ENCODE data around the gene MGAT5. TPM values are rescaled to one million over a fixed set of nuclear protein-coding genes. Genes with fewer than 3 reads are reported as not detected.
"Not testable (repeated sequence)": the region's sequence is repeated elsewhere in the genome, so short reads cannot be mapped to it uniquely, and the experiment has no call there.

MGAT5 gene
- total RNA-seq, 3 donors from 2014 or later (not counting 1 experiment from before 2014, with no cell fraction given) = 39.7 to 58.2 (median 57.0) TPM

DNA sequence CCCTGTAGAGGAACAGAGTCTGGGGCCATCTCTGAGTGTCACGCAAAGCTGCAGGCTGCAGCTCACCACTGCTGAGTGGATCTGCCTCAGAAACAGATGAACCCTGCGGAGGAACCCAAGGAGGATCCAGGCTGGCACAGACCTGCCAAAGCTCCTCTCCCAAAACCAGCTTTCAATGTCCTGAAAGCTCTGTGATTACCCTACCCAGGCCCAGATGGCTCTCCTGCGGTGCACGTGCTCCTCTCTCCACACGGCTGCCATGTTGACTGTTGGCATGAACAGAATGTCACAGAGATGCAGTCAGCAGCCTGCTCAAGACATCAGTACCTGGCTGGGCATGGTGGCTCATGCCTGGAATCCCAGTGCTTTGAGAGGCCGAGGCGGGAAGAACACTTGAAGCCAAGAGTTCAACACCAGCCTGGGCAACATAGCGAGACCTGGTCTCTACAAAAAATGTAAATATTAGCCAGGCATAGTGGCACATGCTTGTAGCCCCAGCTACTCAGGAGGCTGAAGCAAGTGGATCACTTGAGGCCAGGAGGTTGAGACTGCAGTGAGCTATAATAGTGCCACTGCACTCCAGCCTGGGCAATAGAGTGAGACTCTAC, 216.8 kb downstream of the MGAT5 start:
- 93% methylated on average over 8 of the region's 8 CpGs for WGBS (ENCODE audit: insufficient coverage)
- no peak for ATAC-seq
- intact Hi-C loops (cut with micrococcal nuclease) = no loop called here
- Mint-ChIP-seq H3K36me3 (no peaks in the 10 kb centered on the region), H3K4me3 (no peak overlapping the region), H3K9me3 (no peaks in the 10 kb centered on the region), H3K27me3 (ENCODE audit: low read depth in 2 of 2) (peaks cover 3 to 8% of the 10 kb centered on the region in 2 donors), H3K27ac (no peak overlapping the region), H3K4me1 (no peaks in the 10 kb centered on the region)
- no peaks in the 10 kb centered on the region for H3K4me1 ChIP-seq (ENCODE audit: control insufficient read depth, insufficient read depth, low read length)
- TF ChIP-seq, protein P1, sequence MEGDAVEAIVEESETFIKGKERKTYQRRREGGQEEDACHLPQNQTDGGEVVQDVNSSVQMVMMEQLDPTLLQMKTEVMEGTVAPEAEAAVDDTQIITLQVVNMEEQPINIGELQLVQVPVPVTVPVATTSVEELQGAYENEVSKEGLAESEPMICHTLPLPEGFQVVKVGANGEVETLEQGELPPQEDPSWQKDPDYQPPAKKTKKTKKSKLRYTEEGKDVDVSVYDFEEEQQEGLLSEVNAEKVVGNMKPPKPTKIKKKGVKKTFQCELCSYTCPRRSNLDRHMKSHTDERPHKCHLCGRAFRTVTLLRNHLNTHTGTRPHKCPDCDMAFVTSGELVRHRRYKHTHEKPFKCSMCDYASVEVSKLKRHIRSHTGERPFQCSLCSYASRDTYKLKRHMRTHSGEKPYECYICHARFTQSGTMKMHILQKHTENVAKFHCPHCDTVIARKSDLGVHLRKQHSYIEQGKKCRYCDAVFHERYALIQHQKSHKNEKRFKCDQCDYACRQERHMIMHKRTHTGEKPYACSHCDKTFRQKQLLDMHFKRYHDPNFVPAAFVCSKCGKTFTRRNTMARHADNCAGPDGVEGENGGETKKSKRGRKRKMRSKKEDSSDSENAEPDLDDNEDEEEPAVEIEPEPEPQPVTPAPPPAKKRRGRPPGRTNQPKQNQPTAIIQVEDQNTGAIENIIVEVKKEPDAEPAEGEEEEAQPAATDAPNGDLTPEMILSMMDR (IDR thresholded peaks at IDR 0.05) = no peak
- H3K27ac ChIP-seq (ENCODE audit: low read length) = no peak overlapping the region
- no peaks in the 10 kb centered on the region for H3K9me3 ChIP-seq (ENCODE audit: control insufficient read depth, insufficient read depth, low read length)
- no peaks in the 10 kb centered on the region for H3K27me3 ChIP-seq (ENCODE audit: control insufficient read depth, insufficient read depth, low read length)
- no peaks in the 10 kb centered on the region for H3K36me3 ChIP-seq (ENCODE audit: control insufficient read depth, insufficient read depth, low read length)
- H3K4me3 ChIP-seq (ENCODE audit: low read length) = no peak overlapping the region
- DNase-seq = no peak

DNA sequence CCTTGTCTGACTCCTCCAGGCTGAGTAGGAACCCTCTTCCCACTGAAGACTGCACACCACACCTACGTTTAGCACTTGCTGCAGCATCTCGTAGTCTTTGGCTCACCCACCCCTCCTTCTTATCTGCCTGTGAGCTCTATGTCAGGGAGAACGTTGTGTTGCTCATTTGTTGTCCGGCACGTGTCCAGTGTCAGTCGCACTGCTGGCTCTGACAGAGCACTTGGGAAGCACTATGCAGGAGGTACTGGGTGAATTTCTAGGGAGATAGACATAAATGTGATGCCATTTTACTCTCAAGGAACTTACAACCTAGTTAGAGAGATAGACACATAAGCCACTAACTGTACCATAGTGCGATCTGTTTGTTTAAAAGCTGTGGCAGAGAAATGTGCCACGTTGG, 223.1 kb downstream of the MGAT5 start:
- H3K36me3 Mint-ChIP-seq; DNase-seq; H3K27me3 Mint-ChIP-seq (ENCODE audit: low read depth in 2 of 2); H3K4me3 Mint-ChIP-seq; H3K36me3 ChIP-seq (ENCODE audit: control insufficient read depth, insufficient read depth, low read length); H3K27ac ChIP-seq (ENCODE audit: low read length); H3K27ac Mint-ChIP-seq; H3K4me1 ChIP-seq (ENCODE audit: control insufficient read depth, insufficient read depth, low read length); H3K9me3 Mint-ChIP-seq; H3K27me3 ChIP-seq (ENCODE audit: control insufficient read depth, insufficient read depth, low read length); H3K4me1 Mint-ChIP-seq; ATAC-seq; intact Hi-C loops (cut with micrococcal nuclease); H3K4me3 ChIP-seq (ENCODE audit: low read length); H3K9me3 ChIP-seq (ENCODE audit: control insufficient read depth, insufficient read depth, low read length): not testable (repeated sequence)
- WGBS (ENCODE audit: insufficient coverage) = 88% methylated on average over 8 of the region's 8 CpGs

DNA sequence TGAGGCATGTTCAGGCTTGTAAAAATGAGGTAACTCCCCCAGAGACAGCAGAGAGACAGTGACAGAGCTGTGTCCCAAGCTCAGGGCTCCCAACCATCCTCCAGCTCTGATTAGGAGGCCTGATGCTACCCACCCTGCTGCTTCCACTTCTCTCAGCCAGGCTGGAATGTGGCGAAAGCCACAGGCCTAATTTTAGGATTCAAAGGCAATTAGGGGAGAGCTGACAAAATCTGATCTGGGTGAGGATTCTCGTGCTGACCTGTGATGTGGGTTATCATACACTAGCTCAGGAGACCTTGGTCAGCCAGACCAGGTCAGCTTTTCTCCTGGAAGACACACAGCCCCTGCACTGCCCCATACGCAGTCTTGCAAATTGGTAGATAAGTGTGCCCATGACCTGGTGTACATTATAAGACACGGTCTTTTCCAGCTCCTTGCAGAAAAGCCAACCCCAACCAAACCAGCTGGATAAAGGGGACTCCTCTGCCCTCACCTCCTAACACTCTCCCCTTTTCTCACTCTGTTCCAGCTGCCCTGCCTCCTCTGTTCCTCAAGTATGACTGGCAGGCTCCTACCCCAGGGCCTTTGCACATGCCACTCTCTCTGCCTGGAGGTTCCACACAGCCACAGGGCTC, 225.9 kb downstream of the MGAT5 start:
- no peak overlapping the region for H3K4me3 Mint-ChIP-seq
- no peaks in the 10 kb centered on the region for H3K36me3 Mint-ChIP-seq
- no peaks in the 10 kb centered on the region for H3K4me1 Mint-ChIP-seq
- DNase-seq (no peak), ATAC-seq (no peak)
- no peaks in the 10 kb centered on the region for H3K9me3 Mint-ChIP-seq
- 86% methylated on average over 4 of the region's 4 CpGs for WGBS (ENCODE audit: insufficient coverage)
- H3K9me3 ChIP-seq (ENCODE audit: control insufficient read depth, insufficient read depth, low read length) = no peaks in the 10 kb centered on the region
- H3K36me3 ChIP-seq (ENCODE audit: control insufficient read depth, insufficient read depth, low read length) = no peaks in the 10 kb centered on the region
- no peak overlapping the region for H3K4me3 ChIP-seq (ENCODE audit: low read length)
- TF ChIP-seq, protein P1 (IDR thresholded peaks at IDR 0.05) = no peak
- H3K27me3 ChIP-seq (ENCODE audit: control insufficient read depth, insufficient read depth, low read length) = no peaks in the 10 kb centered on the region
- H3K27ac Mint-ChIP-seq = no peak overlapping the region
- H3K4me1 ChIP-seq (ENCODE audit: control insufficient read depth, insufficient read depth, low read length) = no peaks in the 10 kb centered on the region
- H3K27me3 Mint-ChIP-seq (ENCODE audit: low read depth in 2 of 2) = no peaks in the 10 kb centered on the region
- intact Hi-C loops (cut with micrococcal nuclease) = no loop called here
- H3K27ac ChIP-seq (ENCODE audit: low read length) = no peak overlapping the region

DNA sequence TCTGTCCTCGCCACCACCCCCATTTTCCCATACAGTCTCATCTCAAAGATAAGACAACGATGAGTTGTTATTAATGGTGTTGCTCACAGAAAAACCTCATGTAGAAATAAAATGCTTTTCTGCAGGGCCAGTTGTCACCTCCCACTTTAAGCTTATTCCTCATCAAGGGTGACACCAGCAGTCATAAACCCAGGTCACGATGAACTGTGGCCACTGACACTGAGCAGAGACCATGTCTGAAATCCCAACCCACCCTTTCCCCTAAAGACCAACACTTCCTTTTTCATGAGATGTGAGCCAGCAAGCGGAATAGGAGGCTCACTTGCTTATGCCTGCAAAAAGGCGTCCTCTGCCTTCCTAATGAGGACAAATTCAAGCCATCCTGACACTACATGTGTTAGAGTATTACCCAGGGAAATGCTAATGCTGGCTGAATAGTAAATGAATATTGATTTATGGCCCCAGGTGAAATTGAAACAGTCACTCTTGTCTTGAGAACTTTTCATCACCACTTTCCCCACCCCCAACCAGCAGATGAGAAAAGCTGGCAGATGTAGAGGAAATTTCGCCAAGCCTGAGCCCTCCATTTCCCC, 228.4 kb downstream of the MGAT5 start:
- WGBS (ENCODE audit: insufficient coverage) = 91% methylated on average over 5 of the region's 6 CpGs

More for the DNA sequence above, 228.4 kb downstream of the MGAT5 start:
- Histone ChIP-seq H3K36me3 (ENCODE audit: control insufficient read depth, insufficient read depth, low read length) (no peaks in the 10 kb centered on the region), H3K4me3 (ENCODE audit: low read length) (no peak overlapping the region), H3K27ac (ENCODE audit: low read length) (no peak overlapping the region), H3K27me3 (ENCODE audit: control insufficient read depth, insufficient read depth, low read length) (no peaks in the 10 kb centered on the region), H3K4me1 (ENCODE audit: control insufficient read depth, insufficient read depth, low read length) (no peaks in the 10 kb centered on the region), H3K9me3 (ENCODE audit: control insufficient read depth, insufficient read depth, low read length) (no peaks in the 10 kb centered on the region)
- no peaks in the 10 kb centered on the region for H3K36me3 Mint-ChIP-seq
- no peaks in the 10 kb centered on the region for H3K4me1 Mint-ChIP-seq
- no peak for DNase-seq
- no peak overlapping the region for H3K4me3 Mint-ChIP-seq
- TF ChIP-seq, protein P1 (IDR thresholded peaks at IDR 0.05) = no peak
- ATAC-seq = no peak
- H3K27me3 Mint-ChIP-seq (ENCODE audit: low read depth in 2 of 2) = no peaks in the 10 kb centered on the region
- intact Hi-C loops (cut with micrococcal nuclease) = no loop called here
- H3K27ac Mint-ChIP-seq = no peak overlapping the region
- H3K9me3 Mint-ChIP-seq = no peaks in the 10 kb centered on the region
